Neural cell (in vitro differentiated cells): ENCODE measurements around the gene OR2L8. TPM values are rescaled to one million over a fixed set of nuclear protein-coding genes. Genes with fewer than 3 reads are reported as not detected.

Experiments
- H2AFZ ChIP-seq: fragments of 200-600, 300-800 bp; sonication (generic), shearing (Covaris generic); 2 replicates; pipeline ENCODE4 v1.6.0; 2014; ENCODE audit warnings: low read depth, mild to moderate bottlenecking, antibody characterized with exemption, low read length, moderate library complexity
- H3F3A ChIP-seq: fragments of 200-600 bp; shearing (Covaris generic); 2 replicates; pipeline ENCODE4 v1.6.1; 2016; ENCODE audit warnings: mild to moderate bottlenecking, moderate library complexity, mixed read lengths, antibody characterized with exemption, low read length; ENCODE audit not compliant: insufficient read depth, poor library complexity, severe bottlenecking
- H3K27ac ChIP-seq: fragments of 200-600, 300-800 bp; sonication (generic), shearing (Covaris generic); 2 replicates; pipeline ENCODE4 v1.5.1; 2014; ENCODE audit warnings: mild to moderate bottlenecking, low read length, moderate library complexity
- H3K27me3 ChIP-seq: fragments of 300-800, 200-600 bp; sonication (generic), shearing (Covaris generic); 2 replicates; pipeline ENCODE4 v1.6.0; 2014; ENCODE audit warnings: mild to moderate bottlenecking, low read depth, low read length, moderate library complexity; ENCODE audit not compliant: insufficient read depth
- H3K36me3 ChIP-seq: fragments of 300-800, 200-600 bp; sonication (generic), shearing (Covaris generic); 2 replicates; pipeline ENCODE4 v1.5.1; 2014; ENCODE audit warnings: mild to moderate bottlenecking, antibody characterized with exemption, low read length, moderate library complexity; ENCODE audit not compliant: insufficient read depth
- H3K4me2 ChIP-seq: fragments of 300-800, 200-600 bp; sonication (generic), shearing (Covaris generic); 2 replicates; pipeline ENCODE4 v1.6.0; 2014; ENCODE audit warnings: mild to moderate bottlenecking, low read length
- H3K4me3 ChIP-seq: fragments of 300-800, 200-600 bp; sonication (generic), shearing (Covaris generic); 2 replicates; pipeline ENCODE4 v1.5.1; 2014; ENCODE audit warnings: mild to moderate bottlenecking, low read length, moderate library complexity
- H3K79me2 ChIP-seq: fragments of 200-600 bp; shearing (Covaris generic); replicated peaks from 2 replicates; pipeline ENCODE4 v1.6.0; 2014; ENCODE audit warnings: mild to moderate bottlenecking, low read length, moderate library complexity; ENCODE audit not compliant: insufficient read depth
- H3K9ac ChIP-seq: fragments of 300-800, 200-600 bp; sonication (generic), shearing (Covaris generic); 2 replicates; pipeline ENCODE4 v1.6.1; 2016; ENCODE audit warnings: mild to moderate bottlenecking, low read length, mixed read lengths
- H3K9me2 ChIP-seq: fragments of 200-600 bp; shearing (Covaris generic); 2 replicates; pipeline ENCODE4 v1.6.1; 2016; ENCODE audit warnings: mild to moderate bottlenecking, low read length, mixed read lengths; ENCODE audit not compliant: insufficient read depth
- H3K9me3 ChIP-seq: fragments of 200-600, 300-800 bp; sonication (generic), shearing (Covaris generic); 2 replicates; pipeline ENCODE4 v1.6.1; 2016; ENCODE audit warnings: mild to moderate bottlenecking, mixed run types, low read length, moderate library complexity, mixed read lengths
- H4K20me1 ChIP-seq: fragments of 200-600 bp; shearing (Covaris generic); 2 replicates; pipeline ENCODE4 v1.6.1; 2016; ENCODE audit warnings: mild to moderate bottlenecking, mixed run types; ENCODE audit not compliant: insufficient read depth
- EP300 ChIP-seq: fragments of 450-650 bp; conservative IDR thresholded peaks from 2 replicates; pipeline ENCODE4 v1.6.1; 2014; ENCODE audit warnings: antibody characterized with exemption, mild to moderate bottlenecking, moderate library complexity; ENCODE audit not compliant: poor library complexity, severe bottlenecking
- EZH2 ChIP-seq: fragments of 200-600, 300-800 bp; shearing (Covaris generic), sonication (generic); IDR thresholded peaks from 2 replicates; pipeline ENCODE4 v1.6.1; 2014; ENCODE audit warnings: antibody characterized with exemption, low read length, borderline replicate concordance, mild to moderate bottlenecking; ENCODE audit not compliant: insufficient read depth, poor library complexity, severe bottlenecking
- MXI1 ChIP-seq: fragments of 450-650 bp; conservative IDR thresholded peaks from 2 replicates; pipeline ENCODE4 v1.6.1; 2014; ENCODE audit warnings: antibody characterized with exemption, mild to moderate bottlenecking; ENCODE audit not compliant: poor library complexity, severe bottlenecking
- POLR2AphosphoS5 ChIP-seq: IDR thresholded peaks from 2 replicates; pipeline ENCODE4 v1.6.1; 2012
- REST ChIP-seq: IDR thresholded peaks from 2 replicates; pipeline ENCODE4 v1.6.1; 2012; ENCODE audit warnings: borderline replicate concordance
- SMC3 ChIP-seq: fragments of 450-650 bp; conservative IDR thresholded peaks from 2 replicates; pipeline ENCODE4 v1.6.1; 2014; ENCODE audit warnings: antibody characterized with exemption, mild to moderate bottlenecking, moderate library complexity; ENCODE audit not compliant: poor library complexity
- TAF1 ChIP-seq: IDR thresholded peaks from 2 replicates; pipeline ENCODE4 v1.6.1; 2012; ENCODE audit warnings: low read depth
- polyA plus RNA-seq: library from polyadenylated mRNA; depleted of rRNA; stranded (reverse); fragments of >200 nt; gene quantifications from 2 replicates; pipeline ENCODE4 v1.2.3, GENCODE V29; 2014

The OR2L8 gene
- polyA plus RNA-seq, 1 donor from 2014 or later, result not detected

- Histone ChIP-seq H2AFZ (no peak overlapping the region), H3K4me2 (no peak overlapping the region), H3K9me2 (no peaks in the 10 kb centered on the region), H3K27me3 (no peaks in the 10 kb centered on the region), H3K9me3 (no peaks in the 10 kb centered on the region), H3K27ac (no peak overlapping the region), H3K4me3 (no peak overlapping the region), H3K36me3 (no peaks in the 10 kb centered on the region), H3F3A (no peaks in the 10 kb centered on the region), H3K79me2 (no peaks in the 10 kb centered on the region), H4K20me1 (no peaks in the 10 kb centered on the region), H3K9ac (no peak overlapping the region)
- TF ChIP-seq EZH2, result no peak
- TF ChIP-seq EP300, result no peak
- no peak for TF ChIP-seq TAF1
- TF ChIP-seq POLR2AphosphoS5, result no peak
- no peak for TF ChIP-seq MXI1
Observed at GRCh38 chr1:247914941-247915662, 33.6 kb upstream of the OR2L8 start.

- Histone ChIP-seq H3F3A (no peaks in the 10 kb centered on the region), H3K9me3 (no peaks in the 10 kb centered on the region)
Observed at GRCh38 chr1:247919952-247920351, 28.7 kb upstream of the OR2L8 start, which contains the start of gene OR2T8. Gene OR2T8 (plus strand): TSS chr1:247920252. CDS start chr1:247921018, 766 bp downstream.

More at GRCh38 chr1:247919952-247920351, 28.7 kb upstream of the OR2L8 start, which contains the start of gene OR2T8:
- TF ChIP-seq SMC3 (no peak), EP300 (no peak), REST (no peak)
- no peak within 1 kb of the TSS for H2AFZ ChIP-seq
- no peak within 1 kb of the TSS for H3K27ac ChIP-seq
- no peaks in the 10 kb centered on the region for H3K27me3 ChIP-seq
- H3K4me2 ChIP-seq, result no peak within 1 kb of the TSS
- H3K79me2 ChIP-seq, result no peaks in the 10 kb centered on the region
- no peaks in the 10 kb centered on the region for H4K20me1 ChIP-seq
- H3K9me2 ChIP-seq, result no peaks in the 10 kb centered on the region
- H3K36me3 ChIP-seq, result no peaks in the 10 kb centered on the region
- no peak within 1 kb of the TSS for H3K9ac ChIP-seq
- no peak within 1 kb of the TSS for H3K4me3 ChIP-seq
